HCT116 (cell line): ENCODE measurements around the gene HDGF.

ENCODE experiments used
- CEBPB ChIP-seq: IDR thresholded peaks from 2 replicates; pipeline ENCODE4 v1.6.1; 2012; ENCODE audit warnings: low read depth
- CTCF ChIP-seq, 3 experiments: fragments of 200-600 bp in 1 of 3; sonication (generic) in 1 of 3; IDR thresholded peaks in 2 of 3; conservative IDR thresholded peaks in 1 of 3; 2 replicates each; pipeline ENCODE4 v1.5.1; 2012 to 2017; ENCODE audit warnings: low read depth in 2 of 3, low read length in 2 of 3, antibody characterized with exemption in 1 of 3, borderline replicate concordance in 1 of 3, control low read depth in 1 of 3, mild to moderate bottlenecking in 1 of 3, mixed read lengths in 1 of 3, mixed run types in 1 of 3, moderate library complexity in 1 of 3; ENCODE audit not compliant: insufficient read depth in 1 of 3
- EGR1 ChIP-seq: IDR thresholded peaks from 2 replicates; pipeline ENCODE4 v1.6.1; 2012; ENCODE audit warnings: low read depth
- POLR2A ChIP-seq: IDR thresholded peaks from 2 replicates; pipeline ENCODE4 v1.7.0; 2011; ENCODE audit warnings: borderline replicate concordance; ENCODE audit not compliant: insufficient read depth, insufficient read length; ENCODE audit errors: extremely low read depth
- SIN3A ChIP-seq: IDR thresholded peaks from 2 replicates; pipeline ENCODE4 v1.6.1; 2012; ENCODE audit warnings: low read depth
- TF ChIP-seq, protein P1 (sequence below): IDR thresholded peaks from 2 replicates; pipeline ENCODE4 v1.6.1; 2012; ENCODE audit warnings: low read depth

DNA sequence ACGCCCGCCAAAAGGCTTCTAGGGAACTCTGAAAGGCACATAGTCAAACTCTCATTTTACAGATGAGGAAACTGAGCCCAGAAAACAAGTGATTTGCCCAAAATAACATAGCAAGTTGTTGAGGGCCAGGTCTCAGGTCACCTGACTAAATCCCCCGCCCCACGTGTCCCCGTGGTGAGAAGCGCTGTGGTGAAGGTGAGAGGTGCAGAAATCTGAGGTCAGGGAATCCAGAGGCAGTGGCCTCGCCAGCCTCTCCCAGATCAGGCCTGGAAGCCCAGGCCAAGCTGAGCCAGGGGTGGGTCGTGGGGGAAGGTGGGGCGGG lies 5.1 kb downstream of the HDGF start:
- TF ChIP-seq SIN3A (no peak), CTCF (IDR thresholded peaks at IDR 0.05 in 2 of 3, conservative IDR thresholded peaks at IDR 0.05 in 1 of 3; ENCODE audit: borderline replicate concordance in 1 of 3, insufficient read depth in 1 of 3, low read depth in 2 of 3, low read length in 2 of 3) (no peak), EGR1 (no peak), CEBPB (no peak), POLR2A (no peak)
- TF ChIP-seq, protein P1, sequence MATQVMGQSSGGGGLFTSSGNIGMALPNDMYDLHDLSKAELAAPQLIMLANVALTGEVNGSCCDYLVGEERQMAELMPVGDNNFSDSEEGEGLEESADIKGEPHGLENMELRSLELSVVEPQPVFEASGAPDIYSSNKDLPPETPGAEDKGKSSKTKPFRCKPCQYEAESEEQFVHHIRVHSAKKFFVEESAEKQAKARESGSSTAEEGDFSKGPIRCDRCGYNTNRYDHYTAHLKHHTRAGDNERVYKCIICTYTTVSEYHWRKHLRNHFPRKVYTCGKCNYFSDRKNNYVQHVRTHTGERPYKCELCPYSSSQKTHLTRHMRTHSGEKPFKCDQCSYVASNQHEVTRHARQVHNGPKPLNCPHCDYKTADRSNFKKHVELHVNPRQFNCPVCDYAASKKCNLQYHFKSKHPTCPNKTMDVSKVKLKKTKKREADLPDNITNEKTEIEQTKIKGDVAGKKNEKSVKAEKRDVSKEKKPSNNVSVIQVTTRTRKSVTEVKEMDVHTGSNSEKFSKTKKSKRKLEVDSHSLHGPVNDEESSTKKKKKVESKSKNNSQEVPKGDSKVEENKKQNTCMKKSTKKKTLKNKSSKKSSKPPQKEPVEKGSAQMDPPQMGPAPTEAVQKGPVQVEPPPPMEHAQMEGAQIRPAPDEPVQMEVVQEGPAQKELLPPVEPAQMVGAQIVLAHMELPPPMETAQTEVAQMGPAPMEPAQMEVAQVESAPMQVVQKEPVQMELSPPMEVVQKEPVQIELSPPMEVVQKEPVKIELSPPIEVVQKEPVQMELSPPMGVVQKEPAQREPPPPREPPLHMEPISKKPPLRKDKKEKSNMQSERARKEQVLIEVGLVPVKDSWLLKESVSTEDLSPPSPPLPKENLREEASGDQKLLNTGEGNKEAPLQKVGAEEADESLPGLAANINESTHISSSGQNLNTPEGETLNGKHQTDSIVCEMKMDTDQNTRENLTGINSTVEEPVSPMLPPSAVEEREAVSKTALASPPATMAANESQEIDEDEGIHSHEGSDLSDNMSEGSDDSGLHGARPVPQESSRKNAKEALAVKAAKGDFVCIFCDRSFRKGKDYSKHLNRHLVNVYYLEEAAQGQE = no peak
